ENCODE measurements around the gene TSGA10.

DNA sequence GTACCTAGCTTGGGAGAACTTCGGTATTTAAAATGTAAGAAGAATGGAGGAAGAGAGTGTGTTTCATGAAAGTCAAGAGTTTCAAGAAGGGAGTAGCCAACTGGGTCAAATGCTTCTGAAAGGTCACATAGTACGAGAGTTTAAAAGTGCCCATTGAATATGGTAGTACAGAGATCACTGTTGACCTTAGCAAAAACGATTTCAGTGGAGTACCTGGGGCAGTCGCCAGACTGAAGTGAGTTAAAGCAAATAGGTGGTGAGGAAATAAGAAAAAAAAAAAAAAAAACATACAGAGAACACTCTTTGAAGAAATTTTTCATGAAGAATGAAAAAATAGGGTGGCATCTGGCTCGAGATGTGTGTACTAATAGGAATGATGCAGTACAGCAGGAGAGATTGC is 11.5 kb upstream of the TSGA10 start:
- TF ChIP-seq EZH2 (IDR thresholded peaks at IDR 0.05; ENCODE audit: borderline replicate concordance, low read depth, low read length, severe bottlenecking) (no peak), POLR2A (IDR thresholded peaks at IDR 0.05; ENCODE audit: low read depth, low read length) (no peak), POLR2AphosphoS5 (IDR thresholded peaks at IDR 0.05; ENCODE audit: insufficient read depth, low read depth, low read length) (no peak), FOS (IDR thresholded peaks at IDR 0.05; ENCODE audit: borderline replicate concordance, insufficient read depth, low read length) (no peak)
- TF ChIP-seq, protein P1, sequence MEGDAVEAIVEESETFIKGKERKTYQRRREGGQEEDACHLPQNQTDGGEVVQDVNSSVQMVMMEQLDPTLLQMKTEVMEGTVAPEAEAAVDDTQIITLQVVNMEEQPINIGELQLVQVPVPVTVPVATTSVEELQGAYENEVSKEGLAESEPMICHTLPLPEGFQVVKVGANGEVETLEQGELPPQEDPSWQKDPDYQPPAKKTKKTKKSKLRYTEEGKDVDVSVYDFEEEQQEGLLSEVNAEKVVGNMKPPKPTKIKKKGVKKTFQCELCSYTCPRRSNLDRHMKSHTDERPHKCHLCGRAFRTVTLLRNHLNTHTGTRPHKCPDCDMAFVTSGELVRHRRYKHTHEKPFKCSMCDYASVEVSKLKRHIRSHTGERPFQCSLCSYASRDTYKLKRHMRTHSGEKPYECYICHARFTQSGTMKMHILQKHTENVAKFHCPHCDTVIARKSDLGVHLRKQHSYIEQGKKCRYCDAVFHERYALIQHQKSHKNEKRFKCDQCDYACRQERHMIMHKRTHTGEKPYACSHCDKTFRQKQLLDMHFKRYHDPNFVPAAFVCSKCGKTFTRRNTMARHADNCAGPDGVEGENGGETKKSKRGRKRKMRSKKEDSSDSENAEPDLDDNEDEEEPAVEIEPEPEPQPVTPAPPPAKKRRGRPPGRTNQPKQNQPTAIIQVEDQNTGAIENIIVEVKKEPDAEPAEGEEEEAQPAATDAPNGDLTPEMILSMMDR (IDR thresholded peaks at IDR 0.05; ENCODE audit: extremely low read depth in 1 of 2, insufficient read depth in 1 of 2, low read depth in 1 of 2, low read length in 2 of 2), result no peak
- TF ChIP-seq, protein P2, sequence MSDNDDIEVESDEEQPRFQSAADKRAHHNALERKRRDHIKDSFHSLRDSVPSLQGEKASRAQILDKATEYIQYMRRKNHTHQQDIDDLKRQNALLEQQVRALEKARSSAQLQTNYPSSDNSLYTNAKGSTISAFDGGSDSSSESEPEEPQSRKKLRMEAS (IDR thresholded peaks at IDR 0.05; ENCODE audit: insufficient read depth, insufficient read length), result no peak

Measured in endothelial cell of umbilical vein (primary cell).